ENCODE results near the gene MRPL39. TPM values are rescaled to one million over a fixed set of nuclear protein-coding genes. Genes with fewer than 3 reads are reported as not detected.

Gene MRPL39
- polyA plus RNA-seq, 2 of the 4 experiments (the other 2 are of a cell fraction) = 36.8 to 43.7 TPM

- TF ChIP-seq CTCF (IDR thresholded peaks at IDR 0.05) = no peak
- TF ChIP-seq ZC3H11A (IDR thresholded peaks at IDR 0.05) = no peak
- TF ChIP-seq ZSCAN20 (CRISPR knock-in tag; IDR thresholded peaks at IDR 0.05) = no peak
Measured at GRCh38 chr21:25647647-25648046, 40.4 kb upstream of the MRPL39 start (continued).

- H3K4me2 ChIP-seq = no peak overlapping the region
- ATAC-seq (no peak), DNase-seq (ENCODE audit: low read depth in 1 of 2, low spot score in 1 of 2) (no peak), FAIRE-seq (no peak)
- ChIA-PET POLR2A (no interaction called here), CTCF (interaction anchor here (0.6 to 1.0 kb wide), 2 partner anchors 41 to 158 kb away, joined by 3 read pairs; no protein-coding TSS in a partner anchor)
- H3K4me1 ChIP-seq = no peaks in the 10 kb centered on the region
- H3K4me3 ChIP-seq = no peak overlapping the region
- no peak overlapping the region for H3K27ac ChIP-seq
- H3K9me3 ChIP-seq = no peaks in the 10 kb centered on the region
- TF ChIP-seq ATOH8 (CRISPR knock-in tag; IDR thresholded peaks at IDR 0.05; ENCODE audit: low read depth) (no peak), EP300 (IDR thresholded peaks at IDR 0.05) (no peak), E2F6 (IDR thresholded peaks at IDR 0.05; ENCODE audit: borderline replicate concordance, low read depth) (no peak), CBX8 (IDR thresholded peaks at IDR 0.05) (no peak), HOXB13 (CRISPR knock-in tag; IDR thresholded peaks at IDR 0.05; ENCODE audit: low read depth) (no peak), EHF (CRISPR knock-in tag; IDR thresholded peaks at IDR 0.05) (no peak), MAFK (IDR thresholded peaks at IDR 0.05; ENCODE audit: partially characterized antibody) (no peak), GATA3 (IDR thresholded peaks at IDR 0.05; ENCODE audit: borderline replicate concordance) (no peak), MAX (IDR thresholded peaks at IDR 0.05) (no peak), MYC (IDR thresholded peaks at IDR 0.05; ENCODE audit: borderline replicate concordance, low read length) (no peak), ZSCAN20 (CRISPR knock-in tag; IDR thresholded peaks at IDR 0.05) (no peak), ESRRA (IDR thresholded peaks at IDR 0.05; ENCODE audit: borderline replicate concordance, low read length) (no peak), JUNB (IDR thresholded peaks at IDR 0.05) (no peak), POLR2A (IDR thresholded peaks at IDR 0.05; ENCODE audit: low read length) (no peak), RAD21 (conservative IDR thresholded peaks at IDR 0.05 in 1 of 2, IDR thresholded peaks at IDR 0.05 in 1 of 2) (no peak), NFE2L2 (conservative IDR thresholded peaks at IDR 0.05; ENCODE audit: low read length) (no peak), BCL3 (IDR thresholded peaks at IDR 0.05) (no peak), CBX2 (IDR thresholded peaks at IDR 0.05; ENCODE audit: borderline replicate concordance, low read depth) (no peak), REST (IDR thresholded peaks at IDR 0.05) (no peak), PHF8 (IDR thresholded peaks at IDR 0.05; ENCODE audit: borderline replicate concordance, low read depth) (no peak)
- 0% methylated on average over 1 of the region's 1 CpG for WGBS (ENCODE audit: missing lambda C conversion rate)
Measured at GRCh38 chr21:25646474-25646873, 39.2 kb upstream of the MRPL39 start.
